ENCODE results near the gene ABCA2. TPM values are rescaled to one million over a fixed set of nuclear protein-coding genes. Genes with fewer than 3 reads are reported as not detected.

Gene ABCA2
- total RNA-seq, 1 experiment from 2014 or later: 27.0 TPM

GRCh38 chr9:136995362-136995761, 32.7 kb downstream of the ABCA2 start:
- H3K27ac ChIP-seq (ENCODE audit: low read length): no peak overlapping the region

GRCh38 chr9:136994888-136995230, 33.2 kb downstream of the ABCA2 start:
- Histone ChIP-seq H3K9me3 (ENCODE audit: control insufficient read depth, insufficient read depth, low read depth, low read length) (no peaks in the 10 kb centered on the region), H3K4me1 (ENCODE audit: control insufficient read depth, insufficient read depth, low read length) (peaks cover 17% of the 10 kb centered on the region), H3K4me3 (ENCODE audit: low read depth in 2 of 2, low read length in 2 of 2) (no peak overlapping the region), H3K27ac (ENCODE audit: low read length) (no peak overlapping the region), H3K27me3 (ENCODE audit: control insufficient read depth, insufficient read depth, low read length) (no peaks in the 10 kb centered on the region), H3K36me3 (ENCODE audit: control insufficient read depth, insufficient read depth, low read length) (no peaks in the 10 kb centered on the region; the same call in 1 of the 2 replicates)
- in situ Hi-C loops (cut with HindIII; ENCODE audit: low pct_unique_long_range_greater_than_20kb, low sequenced_read_pairs) (no loop called here), intact Hi-C loops (cut with micrococcal nuclease; ENCODE audit: unreplicated experiment) (no loop called here)
- CTCF ChIA-PET: no interaction called here
- POLR2A ChIA-PET: interaction anchor here (0.7 kb wide), 1 partner anchor 91 kb away, joined by 4 read pairs; no protein-coding TSS in a partner anchor
- no TSS peak for BruUV-seq (replicated peaks)
- ATAC-seq (no peak), DNase-seq (ENCODE audit: low read depth, low spot score) (no peak)
- TF ChIP-seq SIN3A (IDR thresholded peaks at IDR 0.05; ENCODE audit: borderline replicate concordance, insufficient read depth, low read depth, low read length) (no peak), REST (IDR thresholded peaks at IDR 0.05; ENCODE audit: insufficient read depth in 1 of 2, low read depth in 2 of 2, low read length in 1 of 2) (no peak), CTCF (IDR thresholded peaks at IDR 0.05) (no peak), POLR2AphosphoS5 (IDR thresholded peaks at IDR 0.05; ENCODE audit: low read depth, low read length) (no peak), TCF7L2 (IDR thresholded peaks at IDR 0.05; ENCODE audit: low read depth, low read length) (no peak)

More at GRCh38 chr9:136995362-136995761, 32.7 kb downstream of the ABCA2 start:
- no peaks in the 10 kb centered on the region for H3K27me3 ChIP-seq (ENCODE audit: control insufficient read depth, insufficient read depth, low read length)
- H3K4me1 ChIP-seq (ENCODE audit: control insufficient read depth, insufficient read depth, low read length): peaks cover 17% of the 10 kb centered on the region
- in situ Hi-C loops (cut with HindIII; ENCODE audit: low pct_unique_long_range_greater_than_20kb, low sequenced_read_pairs): no loop called here
- no peaks in the 10 kb centered on the region; the same call in 1 of the 2 replicates for H3K36me3 ChIP-seq (ENCODE audit: control insufficient read depth, insufficient read depth, low read length)
- no peak overlapping the region for H3K4me3 ChIP-seq (ENCODE audit: low read depth in 2 of 2, low read length in 2 of 2)
- no peak for DNase-seq (ENCODE audit: low read depth, low spot score)
- CTCF ChIA-PET: no interaction called here
- intact Hi-C loops (cut with micrococcal nuclease; ENCODE audit: unreplicated experiment): no loop called here
- no peak for ATAC-seq
- H3K9me3 ChIP-seq (ENCODE audit: control insufficient read depth, insufficient read depth, low read depth, low read length): no peaks in the 10 kb centered on the region
- no peak for TF ChIP-seq REST (IDR thresholded peaks at IDR 0.05; ENCODE audit: insufficient read depth in 1 of 2, low read depth in 2 of 2, low read length in 1 of 2)
- no peak for TF ChIP-seq TCF7L2 (IDR thresholded peaks at IDR 0.05; ENCODE audit: low read depth, low read length)
- TF ChIP-seq POLR2AphosphoS5 (IDR thresholded peaks at IDR 0.05; ENCODE audit: low read depth, low read length): no peak
- no peak for TF ChIP-seq SIN3A (IDR thresholded peaks at IDR 0.05; ENCODE audit: borderline replicate concordance, insufficient read depth, low read depth, low read length)
- no peak for TF ChIP-seq CTCF (IDR thresholded peaks at IDR 0.05)
- BruUV-seq (replicated peaks): no TSS peak
- POLR2A ChIA-PET: interaction anchor here (0.7 kb wide), 1 partner anchor 91 kb away, joined by 4 read pairs; no protein-coding TSS in a partner anchor
